ENCODE results near the gene LBX1.
A peak's percentile ranks its signal among the peaks of the same experiment; 100 is the strongest.
"Not testable (repeated sequence)": the region's sequence is repeated elsewhere in the genome, so short reads cannot be mapped to it uniquely, and the experiment has no call there.

The LBX1 gene

DNA sequence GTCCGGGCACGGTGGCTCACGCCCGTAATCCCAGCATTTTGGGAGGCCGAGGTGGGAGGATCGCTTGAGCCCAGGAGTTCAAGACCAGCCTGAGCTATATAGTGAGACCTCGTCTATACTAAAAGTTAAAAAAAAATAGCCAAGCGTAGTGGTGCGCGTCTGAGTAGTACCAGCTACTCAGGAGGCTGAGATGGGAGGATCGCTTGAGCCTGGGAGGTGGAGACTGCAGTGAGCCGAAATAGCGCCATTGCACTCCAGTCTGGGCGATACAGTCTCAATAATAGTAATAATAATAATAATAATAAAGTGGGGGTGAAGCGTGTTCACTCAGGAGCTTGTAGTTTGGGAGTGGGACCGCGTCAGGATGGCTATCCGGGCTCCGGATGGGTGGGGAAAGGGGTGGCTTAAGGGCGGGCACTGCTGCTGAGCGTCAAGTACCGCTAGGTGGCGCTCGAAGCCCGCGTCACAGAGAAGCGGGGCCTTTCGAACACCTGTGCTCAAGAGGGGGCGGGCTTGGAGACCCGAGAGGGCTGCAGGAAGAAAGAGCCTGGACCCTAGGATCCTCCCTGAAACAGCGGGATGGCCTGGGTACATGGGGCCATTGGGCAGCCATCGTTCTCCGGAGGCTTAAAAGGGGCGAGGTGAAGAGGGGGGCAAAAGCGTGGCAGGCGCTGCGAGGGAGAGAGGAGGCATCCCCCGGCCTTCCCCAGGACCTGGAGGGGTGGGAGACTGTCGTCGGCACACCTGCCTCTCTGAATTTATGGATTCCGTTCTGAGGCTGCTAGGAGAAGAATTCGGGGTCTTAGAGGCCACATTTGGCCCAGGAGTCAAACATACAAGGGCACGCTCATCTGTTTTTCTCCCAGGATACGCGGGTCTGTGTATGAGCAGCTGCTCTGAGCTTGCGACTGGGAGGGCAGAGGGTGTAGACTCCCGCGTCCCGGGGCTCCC is 14.5 kb downstream of the LBX1 start:
- Histone ChIP-seq H3K4me1 (ENCODE audit: control insufficient read depth, low read depth, low read length) (peaks cover 17% of the 10 kb centered on the region), H3K27me3 (ENCODE audit: control insufficient read depth, insufficient read depth, low read length) (peaks cover 99% of the 10 kb centered on the region), H3K27ac (ENCODE audit: low read length) (no peak overlapping the region), H3K9ac (ENCODE audit: low read length) (no peak overlapping the region), H3K36me3 (ENCODE audit: control insufficient read depth, low read depth, low read length) (no peaks in the 10 kb centered on the region), H3K9me3 (ENCODE audit: control insufficient read depth, low read depth, low read length) (peaks cover 4% of the 10 kb centered on the region), H3K4me3 (ENCODE audit: low read length) (peak overlapping the region; percentile 56)

DNA sequence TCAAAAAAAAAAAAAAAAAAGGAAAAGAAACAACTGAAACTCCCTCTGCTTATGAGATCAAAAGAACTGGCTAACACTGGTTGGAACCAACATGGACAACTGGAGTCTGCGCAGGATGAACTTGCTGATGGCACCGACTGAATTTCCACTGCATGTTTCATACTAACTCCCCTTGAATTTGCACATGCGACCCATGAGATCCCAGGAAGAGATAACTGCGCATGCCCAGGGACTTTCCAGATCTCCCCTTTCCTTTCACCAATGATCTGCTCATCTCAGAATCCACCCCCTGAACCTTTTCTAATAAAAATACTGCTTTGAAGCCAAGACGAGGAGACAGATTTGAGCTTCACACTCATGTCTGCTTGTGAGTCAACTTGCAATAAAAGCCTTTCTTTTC is 20.7 kb downstream of the LBX1 start:
- no peak overlapping the region for H3K27ac ChIP-seq (ENCODE audit: low read length)
- no peak overlapping the region for H3K9ac ChIP-seq (ENCODE audit: low read length)
- no peak overlapping the region for H3K4me3 ChIP-seq (ENCODE audit: low read length)
- peaks cover 50% of the 10 kb centered on the region for H3K27me3 ChIP-seq (ENCODE audit: control insufficient read depth, insufficient read depth, low read length)
- H3K4me1 ChIP-seq (ENCODE audit: control insufficient read depth, low read depth, low read length) = no peaks in the 10 kb centered on the region
- H3K36me3 ChIP-seq (ENCODE audit: control insufficient read depth, low read depth, low read length) = no peaks in the 10 kb centered on the region
- no peaks in the 10 kb centered on the region for H3K9me3 ChIP-seq (ENCODE audit: control insufficient read depth, low read depth, low read length)

DNA sequence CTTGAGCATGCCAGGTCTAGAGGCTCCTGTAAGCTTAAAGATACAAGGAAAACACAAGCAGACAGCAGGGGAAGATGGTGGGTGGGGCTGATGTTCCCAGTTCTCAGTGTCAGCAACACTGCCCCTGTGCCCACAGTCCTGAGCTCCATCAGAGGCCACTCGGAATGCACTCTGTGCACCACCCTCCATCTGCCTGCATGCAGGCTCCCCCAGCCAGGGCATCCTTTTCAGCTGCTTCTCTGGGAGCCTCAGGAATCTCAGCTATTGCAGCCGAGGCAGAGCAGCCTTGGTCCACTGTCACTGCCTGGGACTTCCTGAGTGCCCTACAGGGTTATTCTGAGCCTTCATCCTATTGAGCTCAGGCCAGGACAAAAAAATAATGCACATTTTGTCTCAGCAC is 22.2 kb downstream of the LBX1 start:
- Histone ChIP-seq H3K27me3 (ENCODE audit: control insufficient read depth, insufficient read depth, low read length) (peaks cover 36% of the 10 kb centered on the region), H3K4me1 (ENCODE audit: control insufficient read depth, low read depth, low read length) (no peaks in the 10 kb centered on the region), H3K4me3 (ENCODE audit: low read length) (no peak overlapping the region), H3K36me3 (ENCODE audit: control insufficient read depth, low read depth, low read length) (no peaks in the 10 kb centered on the region), H3K27ac (ENCODE audit: low read length) (no peak overlapping the region), H3K9me3 (ENCODE audit: control insufficient read depth, low read depth, low read length) (no peaks in the 10 kb centered on the region), H3K9ac (ENCODE audit: low read length) (no peak overlapping the region)

DNA sequence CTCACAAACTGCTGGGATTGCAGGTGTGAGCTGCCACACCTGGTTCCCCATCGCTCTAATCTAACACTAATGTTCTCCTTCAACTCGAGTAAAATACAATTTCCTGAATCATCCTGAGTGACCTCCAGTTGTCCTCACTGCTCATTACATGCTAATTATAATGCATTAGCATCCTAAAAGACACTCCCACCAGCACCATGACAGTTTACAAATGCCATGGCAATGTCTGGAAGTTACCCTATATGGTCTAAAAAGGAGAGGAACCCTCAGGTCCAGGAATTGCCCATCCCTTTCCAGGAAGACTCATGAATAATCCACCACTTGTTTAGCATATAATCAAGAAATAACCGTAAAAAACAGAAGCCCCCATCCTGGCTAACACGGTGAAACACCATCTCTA is 26.6 kb downstream of the LBX1 start:
- H3K27ac ChIP-seq (ENCODE audit: low read length); H3K9me3 ChIP-seq (ENCODE audit: control insufficient read depth, low read depth, low read length); H3K4me3 ChIP-seq (ENCODE audit: low read length); H3K36me3 ChIP-seq (ENCODE audit: control insufficient read depth, low read depth, low read length); H3K9ac ChIP-seq (ENCODE audit: low read length); H3K27me3 ChIP-seq (ENCODE audit: control insufficient read depth, insufficient read depth, low read length); H3K4me1 ChIP-seq (ENCODE audit: control insufficient read depth, low read depth, low read length): not testable (repeated sequence)

DNA sequence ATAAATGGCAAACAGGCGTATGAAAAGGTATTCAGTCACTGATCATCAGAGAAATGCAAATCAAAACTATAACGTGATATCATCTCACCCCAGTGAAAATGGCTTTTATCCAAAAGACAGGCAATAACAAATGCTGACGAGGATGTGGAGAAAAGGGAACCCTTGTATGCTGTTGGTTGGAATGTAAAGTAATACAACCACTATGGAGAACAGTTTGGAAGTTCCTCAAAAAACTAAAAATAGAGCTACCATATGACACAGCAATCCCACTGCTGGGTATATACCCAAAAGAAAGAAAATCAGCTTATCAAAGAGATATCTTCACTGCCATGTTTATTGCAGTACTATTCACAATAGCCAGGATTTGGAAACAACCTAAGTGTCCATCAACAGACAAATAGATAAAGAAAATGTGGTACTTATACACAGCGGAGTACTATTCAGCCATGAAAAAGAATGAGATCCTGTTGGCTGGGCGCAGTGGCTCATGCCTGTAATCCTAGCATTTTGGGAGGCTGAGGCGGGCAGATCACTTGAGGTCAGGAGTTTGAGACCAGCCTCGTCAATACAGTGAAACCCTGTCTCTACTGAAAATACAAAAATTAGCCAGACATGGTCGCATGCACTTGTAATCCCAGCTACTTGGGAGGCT is 30.8 kb downstream of the LBX1 start:
- H3K9me3 ChIP-seq (ENCODE audit: control insufficient read depth, low read depth, low read length); H3K27me3 ChIP-seq (ENCODE audit: control insufficient read depth, insufficient read depth, low read length); H3K36me3 ChIP-seq (ENCODE audit: control insufficient read depth, low read depth, low read length): not testable (repeated sequence)

DNA sequence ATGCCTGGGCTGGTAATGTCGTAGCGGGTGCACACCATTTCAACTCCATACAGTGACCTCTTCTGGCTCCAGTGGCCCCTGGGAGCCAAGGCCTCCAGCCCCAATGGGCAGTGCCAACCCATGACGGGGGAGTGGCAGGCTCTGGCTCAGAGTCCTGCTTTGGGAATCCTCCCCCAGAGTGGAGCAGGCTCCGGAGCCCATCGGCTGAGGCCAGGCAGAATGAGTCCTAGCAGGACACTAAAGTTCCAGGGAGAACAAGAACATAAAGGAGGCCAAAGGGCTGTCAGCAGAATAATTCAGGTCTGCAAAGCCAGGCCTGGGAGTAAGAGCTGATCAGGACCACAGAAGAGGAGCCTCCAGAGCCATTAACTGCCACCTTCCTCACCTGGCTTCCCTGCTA is 33.3 kb downstream of the LBX1 start:
- Histone ChIP-seq H3K9ac (ENCODE audit: low read length) (no peak overlapping the region), H3K27me3 (ENCODE audit: control insufficient read depth, insufficient read depth, low read length) (peaks cover 5% of the 10 kb centered on the region), H3K36me3 (ENCODE audit: control insufficient read depth, low read depth, low read length) (no peaks in the 10 kb centered on the region), H3K4me1 (ENCODE audit: control insufficient read depth, low read depth, low read length) (no peaks in the 10 kb centered on the region), H3K4me3 (ENCODE audit: low read length) (no peak overlapping the region), H3K27ac (ENCODE audit: low read length) (no peak overlapping the region), H3K9me3 (ENCODE audit: control insufficient read depth, low read depth, low read length) (no peaks in the 10 kb centered on the region)

More for the DNA sequence above, 30.8 kb downstream of the LBX1 start:
- H3K4me1 ChIP-seq (ENCODE audit: control insufficient read depth, low read depth, low read length); H3K27ac ChIP-seq (ENCODE audit: low read length); H3K9ac ChIP-seq (ENCODE audit: low read length); H3K4me3 ChIP-seq (ENCODE audit: low read length): not testable (repeated sequence)

DNA sequence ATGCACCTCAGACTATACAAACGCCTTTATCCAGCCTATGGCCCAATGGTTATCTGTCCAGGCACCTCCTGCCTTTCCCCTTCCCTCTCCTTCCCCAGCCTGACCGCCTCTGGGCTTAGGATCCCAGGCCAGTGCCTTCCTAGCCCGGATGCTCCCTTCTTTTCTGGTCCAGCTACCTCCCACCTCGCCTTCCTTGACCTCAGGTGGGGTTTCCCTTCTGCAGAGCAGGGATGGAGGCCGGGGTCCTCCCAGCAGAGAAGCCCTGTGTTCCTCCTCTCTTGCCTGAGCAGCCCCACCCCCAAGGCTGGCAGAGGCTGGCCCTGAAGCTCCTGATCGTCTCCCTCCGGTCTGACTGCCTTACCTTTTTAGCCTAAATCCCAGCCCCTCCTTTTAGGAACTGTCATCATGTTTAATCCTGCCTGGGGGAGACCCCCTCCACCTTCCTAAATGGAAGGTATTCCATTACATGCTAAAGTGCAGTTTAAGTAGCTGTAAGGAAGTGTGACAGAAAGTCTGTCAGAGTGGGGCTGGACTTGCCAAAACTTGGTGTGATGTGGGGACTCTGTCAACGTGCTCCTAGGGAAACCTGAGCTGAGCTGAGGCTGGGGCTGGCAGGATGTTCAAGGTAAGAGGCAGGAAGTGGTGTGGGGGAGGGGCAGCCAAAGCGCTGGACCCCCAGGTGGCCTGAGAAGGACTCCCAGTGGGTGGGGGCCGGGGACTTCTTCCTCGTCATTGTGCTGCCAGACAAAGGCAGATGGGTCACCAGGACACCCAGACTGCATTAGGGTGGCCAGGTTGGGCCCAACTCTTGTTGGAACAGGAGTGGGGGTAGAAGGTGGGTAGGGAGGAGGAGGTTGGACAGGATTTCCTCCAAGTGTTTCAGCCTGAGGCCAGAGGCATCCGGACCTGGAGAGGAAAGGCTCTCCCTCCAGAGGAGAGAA is 39.5 kb downstream of the LBX1 start:
- H3K9ac ChIP-seq (ENCODE audit: low read length) = no peak overlapping the region
- H3K36me3 ChIP-seq (ENCODE audit: control insufficient read depth, low read depth, low read length) = no peaks in the 10 kb centered on the region
- H3K9me3 ChIP-seq (ENCODE audit: control insufficient read depth, low read depth, low read length) = no peaks in the 10 kb centered on the region
- no peak overlapping the region for H3K4me3 ChIP-seq (ENCODE audit: low read length)
- H3K27me3 ChIP-seq (ENCODE audit: control insufficient read depth, insufficient read depth, low read length) = peaks cover 2% of the 10 kb centered on the region
- peaks cover 12% of the 10 kb centered on the region for H3K4me1 ChIP-seq (ENCODE audit: control insufficient read depth, low read depth, low read length)
- no peak overlapping the region for H3K27ac ChIP-seq (ENCODE audit: low read length)

DNA sequence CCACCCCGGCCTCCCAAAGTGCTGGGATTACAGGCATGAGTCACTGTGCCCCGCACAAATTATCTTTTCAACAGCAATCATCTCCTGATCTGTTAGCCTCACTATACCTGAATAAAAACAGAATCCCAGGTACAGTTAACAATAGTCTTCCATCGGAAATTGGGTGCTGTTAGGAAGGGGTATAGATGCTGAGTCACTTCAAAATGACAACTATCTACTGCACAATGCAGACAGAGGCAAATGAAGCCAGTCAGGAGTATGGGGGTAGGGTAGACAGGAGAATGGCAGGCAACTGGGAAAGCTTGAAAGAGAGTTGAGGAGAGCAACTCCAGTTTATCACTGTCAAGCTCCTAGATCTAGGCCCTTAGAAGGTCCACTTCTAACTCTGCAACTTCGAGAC is 40.3 kb downstream of the LBX1 start:
- Histone ChIP-seq H3K9ac (ENCODE audit: low read length) (no peak overlapping the region), H3K36me3 (ENCODE audit: control insufficient read depth, low read depth, low read length) (no peaks in the 10 kb centered on the region), H3K4me3 (ENCODE audit: low read length) (no peak overlapping the region), H3K27ac (ENCODE audit: low read length) (no peak overlapping the region), H3K27me3 (ENCODE audit: control insufficient read depth, insufficient read depth, low read length) (no peaks in the 10 kb centered on the region), H3K9me3 (ENCODE audit: control insufficient read depth, low read depth, low read length) (no peaks in the 10 kb centered on the region), H3K4me1 (ENCODE audit: control insufficient read depth, low read depth, low read length) (peaks cover 12% of the 10 kb centered on the region)

DNA sequence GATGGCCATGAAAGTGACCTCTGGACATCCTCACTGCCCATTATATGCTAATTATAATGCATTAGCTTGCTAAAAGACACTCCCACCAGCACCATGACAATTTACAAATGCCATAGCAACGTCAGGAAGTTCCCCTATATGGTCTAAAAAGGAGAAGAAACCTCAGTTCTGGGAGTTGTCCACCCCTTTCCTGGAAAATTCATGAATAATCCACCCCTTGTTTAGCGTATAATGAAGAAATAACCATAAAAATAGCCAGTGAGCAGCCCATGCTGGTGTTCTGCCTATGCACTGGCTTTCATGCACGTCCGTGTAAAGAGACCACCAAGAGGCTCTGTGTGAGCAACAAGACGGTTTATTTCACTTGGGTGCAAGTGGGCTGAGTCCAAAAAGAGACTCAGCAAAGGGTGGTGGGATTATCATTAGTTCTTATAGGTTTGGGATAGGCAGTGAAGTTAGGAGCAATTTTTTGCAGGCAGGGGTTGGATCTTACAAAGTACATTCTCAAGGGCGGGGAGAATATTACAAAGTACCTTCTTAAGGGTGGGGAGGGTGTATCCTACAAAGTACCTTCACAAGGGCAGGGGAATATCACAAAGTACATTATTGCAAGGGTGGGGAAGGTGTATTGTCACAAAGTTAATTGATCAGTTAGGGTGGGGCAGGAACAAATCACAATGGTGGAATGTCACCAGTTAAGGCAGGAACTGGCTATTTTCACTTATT is 45.6 kb downstream of the LBX1 start:
- Histone ChIP-seq H3K9me3 (ENCODE audit: control insufficient read depth, low read depth, low read length) (no peaks in the 10 kb centered on the region), H3K9ac (ENCODE audit: low read length) (no peak overlapping the region), H3K27me3 (ENCODE audit: control insufficient read depth, insufficient read depth, low read length) (no peaks in the 10 kb centered on the region), H3K4me3 (ENCODE audit: low read length) (no peak overlapping the region), H3K27ac (ENCODE audit: low read length) (no peak overlapping the region), H3K4me1 (ENCODE audit: control insufficient read depth, low read depth, low read length) (peaks cover 12% of the 10 kb centered on the region), H3K36me3 (ENCODE audit: control insufficient read depth, low read depth, low read length) (no peaks in the 10 kb centered on the region)

DNA sequence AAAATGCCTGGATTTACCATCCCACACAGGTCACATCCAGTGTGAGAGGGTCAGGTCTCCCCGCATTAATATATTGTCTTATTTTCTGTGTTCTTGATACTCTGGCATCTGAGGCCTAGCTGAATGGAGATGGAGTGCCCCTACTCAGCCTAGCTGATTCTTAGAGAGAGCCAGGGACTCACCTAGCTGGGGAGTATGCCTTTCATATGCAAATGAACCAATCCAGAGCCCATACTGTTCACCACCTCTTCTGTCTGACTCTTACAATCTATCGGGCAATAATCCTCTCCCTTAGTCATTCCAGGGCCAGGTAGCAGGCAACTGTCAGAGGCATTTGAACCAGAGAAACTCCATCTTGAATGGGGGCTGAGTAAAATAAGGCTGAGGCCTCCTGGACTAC is 46.3 kb downstream of the LBX1 start:
- no peaks in the 10 kb centered on the region for H3K9me3 ChIP-seq (ENCODE audit: control insufficient read depth, low read depth, low read length)
- peaks cover 12% of the 10 kb centered on the region for H3K4me1 ChIP-seq (ENCODE audit: control insufficient read depth, low read depth, low read length)
- H3K4me3 ChIP-seq (ENCODE audit: low read length) = no peak overlapping the region
- no peaks in the 10 kb centered on the region for H3K27me3 ChIP-seq (ENCODE audit: control insufficient read depth, insufficient read depth, low read length)
- no peak overlapping the region for H3K27ac ChIP-seq (ENCODE audit: low read length)
- H3K36me3 ChIP-seq (ENCODE audit: control insufficient read depth, low read depth, low read length) = no peaks in the 10 kb centered on the region
- H3K9ac ChIP-seq (ENCODE audit: low read length) = no peak overlapping the region
